ENCODE measurements around the gene FGF8.
"Not testable (repeated sequence)": the region's sequence is repeated elsewhere in the genome, so short reads cannot be mapped to it uniquely, and the experiment has no call there.

FGF8 gene

GRCh38 chr10:101775273-101776160, at the start of gene FGF8:
TSS of gene FGF8 (minus strand) at chr10:101776114. CDS start at chr10:101775900, 214 bp downstream.
- peak; percentile 45 for DNase-seq (ENCODE audit: low spot score)

DNA sequence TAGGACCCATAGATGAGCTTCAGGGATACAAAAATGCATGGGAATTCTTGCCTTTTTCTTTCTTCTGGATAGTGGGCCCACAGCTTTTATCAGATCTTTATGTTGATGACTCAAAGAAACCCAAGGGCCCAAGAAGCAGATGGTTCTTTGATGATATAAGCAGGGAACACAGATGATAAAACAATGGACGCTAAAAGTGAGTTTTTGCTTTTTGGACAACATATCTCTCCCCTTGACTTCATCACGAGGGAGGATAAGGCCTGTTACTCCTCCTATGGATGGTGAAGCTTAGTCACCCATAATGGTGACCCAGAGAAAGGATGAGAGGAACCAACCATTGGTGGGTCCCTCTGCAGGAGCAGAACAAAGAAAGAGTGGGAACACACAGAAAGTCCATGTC, 48.8 kb upstream of the FGF8 start:
- DNase-seq (ENCODE audit: low spot score) = no peak

DNA sequence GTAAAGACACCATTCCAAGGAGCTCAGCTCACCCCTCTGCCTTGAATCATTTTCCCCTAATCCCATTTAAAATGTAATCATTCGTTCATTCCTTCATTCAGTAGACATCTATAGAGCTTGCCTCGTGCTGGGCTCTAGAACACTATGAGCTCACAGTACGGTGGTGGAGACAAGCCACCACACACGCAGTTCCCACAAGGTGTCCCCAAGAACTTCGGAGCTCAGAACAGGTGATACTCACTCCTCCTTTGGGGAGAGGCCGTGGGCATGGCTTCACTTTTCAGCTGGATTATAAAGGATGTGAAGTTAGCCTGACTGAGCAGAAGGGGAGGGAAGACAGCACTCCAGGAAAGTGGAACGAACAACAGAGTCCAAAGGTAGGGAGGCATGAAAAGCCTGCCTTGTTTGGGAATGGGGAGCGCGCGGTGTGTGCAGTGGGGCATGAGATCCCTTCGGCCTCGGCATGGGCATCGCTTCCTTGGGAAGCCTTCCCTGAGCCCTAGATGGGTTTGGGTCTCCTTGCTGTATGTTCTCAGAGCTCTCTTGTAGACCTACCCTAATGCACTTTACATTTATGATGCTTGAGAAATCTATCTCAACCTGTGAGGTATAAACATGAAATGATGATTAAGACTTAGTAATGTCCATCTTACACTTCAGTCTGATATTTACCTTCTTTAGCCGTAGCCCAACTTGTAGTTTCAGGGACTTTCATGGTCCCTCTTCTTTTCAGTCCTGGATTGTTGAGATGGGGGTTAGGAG, 43.1 kb upstream of the FGF8 start:
- no peak for DNase-seq (ENCODE audit: low spot score)

- peak; percentile 97 for DNase-seq (ENCODE audit: low spot score)
Observed at GRCh38 chr10:101818119-101818871, 42.4 kb upstream of the FGF8 start, which contains the start of gene OGA. TSS of gene OGA (minus strand) at chr10:101818444. CDS start at chr10:101818022, 422 bp downstream.

- peak; percentile 86 for DNase-seq (ENCODE audit: low spot score)
Observed at GRCh38 chr10:101817337-101818118, 41.6 kb upstream of the FGF8 start.

DNA sequence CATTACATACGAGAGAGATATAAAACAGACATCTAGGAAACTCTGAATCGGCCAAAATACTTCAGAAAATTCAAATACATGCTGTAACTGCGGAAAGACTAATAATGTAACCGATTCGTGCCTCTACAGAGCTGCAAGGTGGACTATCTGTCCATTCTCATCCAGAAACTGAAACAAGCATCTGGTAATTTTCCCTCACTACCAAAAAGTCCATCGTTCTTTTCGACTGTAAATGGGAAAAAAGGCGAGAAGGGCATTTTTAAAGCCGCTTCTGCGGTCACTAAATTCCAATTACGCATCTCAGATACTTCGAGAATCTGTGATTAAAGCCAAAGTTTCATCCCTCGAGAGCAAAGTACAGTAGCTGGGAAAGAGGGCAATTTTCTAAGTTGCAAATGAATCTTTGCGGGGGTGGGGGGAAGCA, 41.0 kb upstream of the FGF8 start:
- no peak for DNase-seq (ENCODE audit: low spot score)

DNA sequence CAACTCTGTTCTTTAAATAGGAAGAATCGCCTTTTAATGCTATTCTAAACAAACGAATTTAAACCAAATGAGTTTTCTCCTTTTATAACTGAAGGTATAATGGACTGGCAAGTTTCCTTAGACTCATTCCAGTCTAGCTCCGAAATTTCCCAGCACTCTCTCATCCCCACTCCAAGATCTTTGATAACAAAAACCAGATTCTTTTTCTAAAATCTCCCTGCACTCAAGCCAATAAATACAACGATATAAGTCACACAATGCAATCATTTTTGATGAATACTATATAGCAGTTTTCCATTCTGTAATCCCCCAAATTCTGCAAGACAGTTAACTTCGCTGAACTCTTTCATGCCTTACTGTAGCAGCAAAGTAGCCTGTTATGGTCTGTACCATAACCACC, 40.5 kb upstream of the FGF8 start:
- no peak for DNase-seq (ENCODE audit: low spot score)

GRCh38 chr10:101814466-101815071, 38.7 kb upstream of the FGF8 start:
- DNase-seq (ENCODE audit: low spot score) = no peak

- no peak for DNase-seq (ENCODE audit: low spot score)
Observed at GRCh38 chr10:101812606-101813005, 36.7 kb upstream of the FGF8 start.

DNA sequence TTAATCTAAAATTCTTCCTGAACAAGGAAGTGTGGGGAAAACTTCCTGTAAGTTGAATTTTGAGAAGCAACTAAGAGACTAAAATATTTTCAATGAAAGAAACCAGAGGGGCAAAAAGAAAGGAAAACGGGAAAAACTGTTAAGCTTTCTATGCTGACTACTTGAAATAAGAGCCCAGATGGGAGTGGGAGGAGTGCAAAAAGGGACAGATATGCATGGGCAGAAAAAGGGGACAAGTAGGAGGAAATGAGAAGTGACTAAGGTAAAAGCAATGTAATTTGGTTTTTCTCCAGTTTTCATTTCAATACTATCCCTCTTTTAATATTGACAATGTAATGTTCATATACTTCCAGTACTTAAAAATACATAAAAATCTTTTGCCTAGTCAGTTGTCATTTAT, 31.2 kb upstream of the FGF8 start:
- DNase-seq (ENCODE audit: low spot score) = no peak

DNA sequence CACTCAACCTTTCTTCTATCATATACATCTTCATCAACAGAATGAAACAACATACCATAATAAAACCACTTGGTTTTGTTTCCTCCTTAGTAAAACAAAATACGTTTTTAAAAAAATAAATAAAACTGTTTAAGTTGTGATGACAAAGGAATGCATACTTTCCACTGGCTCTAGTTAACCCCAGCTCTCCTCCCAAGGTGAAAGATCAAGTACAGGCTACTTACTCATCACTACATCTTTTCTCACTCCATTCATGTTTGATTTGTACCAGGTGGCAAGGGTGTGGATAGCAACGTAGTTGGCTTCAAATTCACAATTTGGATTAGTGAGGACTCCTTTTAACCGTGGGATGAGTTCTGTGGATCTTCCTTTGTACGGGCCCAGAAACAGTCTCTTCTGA, 27.6 kb upstream of the FGF8 start:
- no peak for DNase-seq (ENCODE audit: low spot score)

DNA sequence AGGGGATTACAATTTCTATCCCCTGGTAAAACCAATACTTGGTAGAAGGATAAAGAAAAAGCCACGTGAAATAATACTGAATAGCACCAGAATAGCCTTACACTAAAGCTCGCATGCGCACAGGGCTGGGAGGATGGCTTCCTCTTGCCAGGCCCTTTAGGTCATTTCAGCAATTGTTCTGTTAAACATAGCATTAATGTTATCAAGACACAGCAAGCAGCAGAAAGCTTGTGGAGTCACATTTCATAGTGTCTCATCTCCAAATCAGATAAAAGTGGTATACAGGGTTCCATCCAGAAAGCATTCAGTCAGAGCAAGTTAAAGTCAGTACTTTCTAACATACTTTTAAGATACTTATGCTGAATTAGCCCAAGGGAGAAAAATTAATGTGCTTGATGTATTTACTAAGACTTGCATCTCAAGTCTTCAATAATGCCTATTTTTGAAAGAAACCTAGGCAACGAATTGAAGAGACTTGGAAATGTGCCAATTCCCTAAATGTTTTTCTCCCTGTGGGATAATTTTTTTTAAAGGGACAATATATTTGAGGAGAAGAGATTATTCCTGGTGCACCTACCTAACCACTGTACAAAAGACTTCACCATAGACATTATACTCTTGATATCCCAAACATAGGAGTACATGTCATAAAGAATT, 21.6 kb upstream of the FGF8 start:
- DNase-seq (ENCODE audit: low spot score) = no peak

GRCh38 chr10:101793526-101793925, 17.6 kb upstream of the FGF8 start:
- DNase-seq (ENCODE audit: low spot score) = no peak

- no peak for DNase-seq (ENCODE audit: low spot score)
Observed at GRCh38 chr10:101789686-101790085, 13.8 kb upstream of the FGF8 start.

DNA sequence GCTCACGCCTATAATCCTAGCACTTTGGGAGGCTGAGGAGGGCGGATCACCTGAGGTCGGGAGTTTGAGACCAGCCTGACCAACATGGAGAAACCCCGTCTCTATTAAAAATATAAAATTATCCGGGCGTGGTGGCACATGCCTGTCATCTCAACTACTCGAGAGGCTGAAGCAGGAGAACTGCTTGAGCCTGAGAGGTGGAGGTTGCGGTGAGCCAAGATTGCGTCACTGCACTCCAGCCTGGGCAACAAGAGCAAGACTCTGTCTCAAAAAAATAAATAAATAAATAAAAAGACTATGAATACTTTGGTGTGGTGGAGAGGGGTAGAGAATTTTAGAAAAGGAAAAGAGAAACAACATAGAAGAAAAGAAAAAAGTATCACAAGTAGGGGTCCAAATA, 13.3 kb upstream of the FGF8 start:
- not testable (repeated sequence) for DNase-seq (ENCODE audit: low spot score)

DNA sequence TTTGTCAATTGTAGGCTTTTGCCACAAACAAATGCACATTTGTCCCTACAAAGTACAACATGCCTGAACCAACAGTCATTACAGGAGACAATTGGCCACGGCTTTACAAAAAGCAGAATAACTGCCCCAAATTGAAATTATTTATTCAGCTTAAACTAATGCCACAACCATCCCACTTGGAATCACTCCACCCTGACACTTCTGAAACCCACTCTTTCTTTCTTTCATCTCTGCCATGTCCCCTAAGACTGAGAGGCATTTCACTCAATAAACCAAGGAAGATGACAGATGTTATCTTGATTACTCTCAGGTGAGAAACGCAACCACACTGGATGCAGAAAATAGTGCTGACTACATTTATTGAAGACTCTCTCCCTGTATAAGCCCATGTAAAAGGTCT, 9.9 kb upstream of the FGF8 start:
- DNase-seq (ENCODE audit: low spot score) = no peak

DNA sequence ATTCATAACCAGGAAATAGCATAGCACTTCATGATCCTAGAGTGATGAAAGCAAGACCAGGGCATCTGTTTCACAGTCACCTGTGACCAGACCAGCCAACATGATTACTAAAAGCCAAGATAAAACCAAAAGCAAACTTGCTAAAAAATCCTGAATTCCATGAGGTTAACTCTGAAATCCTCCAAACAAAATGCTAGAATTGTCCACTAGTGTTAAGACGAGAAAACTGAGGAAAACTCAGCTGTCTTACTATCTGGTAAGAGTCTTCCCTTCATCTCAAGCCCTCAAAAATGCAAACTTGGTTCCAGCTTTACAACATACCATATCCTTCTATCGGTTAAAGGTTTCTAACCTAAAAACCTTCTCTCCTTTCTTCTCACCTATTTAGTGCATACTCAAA, 8.6 kb upstream of the FGF8 start:
- no peak for DNase-seq (ENCODE audit: low spot score)

- DNase-seq (ENCODE audit: low spot score) = peak; percentile 32
Observed at GRCh38 chr10:101783736-101784118, 7.8 kb upstream of the FGF8 start.

- DNase-seq (ENCODE audit: low spot score) = peak; percentile 96
Observed at GRCh38 chr10:101782811-101783735, 7.2 kb upstream of the FGF8 start, which contains the start of gene NPM3. TSS of gene NPM3 (minus strand) at chr10:101783446. CDS start at chr10:101783390, 56 bp downstream.

Measured in AG20443 (cell line).